Spleen (tissue), 11 donors: ENCODE results near the gene DMWD. TPM values are rescaled to one million over a fixed set of nuclear protein-coding genes. Genes with fewer than 3 reads are reported as not detected.

Experiments
- DNase-seq: peaks from one replicate; pipeline ENCODE4 v3.0.0-alpha.2; 2020
- H3K27ac ChIP-seq, 8 donors: fragments of 200-600 bp; sonication (generic) in 7 of 8; 1 replicate in 4 of 8; 2 replicates in 4 of 8; pipeline versions ENCODE4 v1.5.0 to v1.8.0; 2016 to 2021; ENCODE audit warnings: inconsistent platforms in 4 of 8, mild to moderate bottlenecking in 4 of 8, moderate library complexity in 1 of 8
- H3K27me3 ChIP-seq, 7 donors: fragments of 200-600 bp; sonication (generic) in 6 of 7; replicated peaks in 1 of 7; 1 replicate in 4 of 7; 2 replicates in 3 of 7; pipeline versions ENCODE4 v1.5.0 to v1.8.0; 2016 to 2021; ENCODE audit warnings: inconsistent platforms in 3 of 7, mild to moderate bottlenecking in 1 of 7
- H3K36me3 ChIP-seq, 6 donors: fragments of 200-600 bp; sonication (generic) in 5 of 6; 1 replicate in 4 of 6; 2 replicates in 2 of 6; pipeline versions ENCODE4 v1.5.0 to v1.8.0; 2016 to 2021; ENCODE audit warnings: inconsistent platforms in 2 of 6
- H3K4me1 ChIP-seq, 6 donors: fragments of 200-600 bp; sonication (generic) in 5 of 6; 1 replicate in 3 of 6; 2 replicates in 3 of 6; pipeline versions ENCODE4 v1.5.0 to v1.8.0; 2016 to 2021; ENCODE audit warnings: inconsistent platforms in 3 of 6
- H3K4me3 ChIP-seq, 8 donors: fragments of 200-600 bp; sonication (generic) in 7 of 8; 1 replicate in 4 of 8; 2 replicates in 4 of 8; pipeline versions ENCODE4 v1.5.0 to v1.8.0; 2016 to 2021; ENCODE audit warnings: inconsistent platforms in 4 of 8, mild to moderate bottlenecking in 4 of 8, moderate library complexity in 2 of 8
- H3K9me3 ChIP-seq, 8 donors: fragments of 200-600 bp; sonication (generic) in 7 of 8; 1 replicate in 4 of 8; 2 replicates in 4 of 8; pipeline versions ENCODE4 v1.5.0 to v1.8.0; 2016 to 2021; ENCODE audit warnings: inconsistent platforms in 4 of 8
- POLR2A ChIP-seq, 3 donors: fragments of 450-650 bp; IDR thresholded peaks; one replicate each; pipeline ENCODE4 v1.5.1; 2017; ENCODE audit warnings: antibody characterized with exemption in 3 of 3, mild to moderate bottlenecking in 1 of 3
- POLR2AphosphoS5 ChIP-seq, 3 donors: sonication (generic); formaldehyde crosslinking; IDR thresholded peaks; one replicate each; pipeline ENCODE4 v1.5.1; 2017; ENCODE audit warnings: antibody characterized with exemption in 3 of 3
- WGBS, 5 donors: extraction: QIAGEN DNeasy Blood & Tissue Kit in 3 of 5; methylation state at CpG; one replicate each; pipeline versions ENCODE4 v1.1.5 to v1.1.7; 2013 to 2018; 5-methylcytosine and 5-hydroxymethylcytosine counted together
- intact Hi-C: fragments of 100-400 bp; cut with DNase I; formaldehyde crosslinking; loops from one replicate; pipeline ENCODE4 v1.15.0; 2023; ENCODE audit warnings: low total_unique reads
- polyA plus RNA-seq, 3 donors: library from polyadenylated mRNA; stranded (reverse); fragments of 200-250 nt; gene quantifications; one replicate each; pipeline ENCODE4 v1.2.1, GENCODE V29; 2013
- total RNA-seq, 7 donors: library from RNA; depleted of rRNA in 3 of 7; stranded (reverse); fragments of >200 nt in 3 of 7; fragmentation: NEBNext Ultra II Directional in 4 of 7; extraction: Animal tissue kit (Norgen Biotek cat#: 25700) in 4 of 7; gene quantifications; one replicate each; pipeline versions ENCODE4 v1.1.0 to v1.2.1, GENCODE V29; 2016 to 2021
- TF ChIP-seq, protein P1 (sequence below), 11 experiments: fragments of 200-600 bp in 7 of 11; fragments of 450-650 bp in 4 of 11; sonication (generic) in 4 of 11; IDR thresholded peaks in 8 of 11; conservative IDR thresholded peaks in 3 of 11; 1 replicate in 7 of 11; 2 replicates in 4 of 11; pipeline versions ENCODE4 v1.4.0 to v1.8.0; 2016 to 2021; ENCODE audit warnings: antibody characterized with exemption in 11 of 11, inconsistent platforms in 4 of 11, mild to moderate bottlenecking in 1 of 11
- donor health status: healthy with polysubstance abuse.
- donor health status: DM: no; HTN: no; CAD: no; lungs with moderate emphysema.
- donor health status: DM: no; HTN: no; CAD: no.
- donor health status: Bipolar disorder and iron deficiency.
- donor health status: healthy.
- donor health status: DM: no; HTN: no; CAD: no.
- donor health status: DM: yes; HTN: yes; CAD: no.

DMWD gene
- total and polyA plus RNA-seq, 10 donors, result 6.4 to 57.0 (median 42.6) TPM

- peak in 1 of 3 donors; percentile 26 for TF ChIP-seq POLR2AphosphoS5 (IDR thresholded peaks at IDR 0.05)
- TF ChIP-seq, protein P1, sequence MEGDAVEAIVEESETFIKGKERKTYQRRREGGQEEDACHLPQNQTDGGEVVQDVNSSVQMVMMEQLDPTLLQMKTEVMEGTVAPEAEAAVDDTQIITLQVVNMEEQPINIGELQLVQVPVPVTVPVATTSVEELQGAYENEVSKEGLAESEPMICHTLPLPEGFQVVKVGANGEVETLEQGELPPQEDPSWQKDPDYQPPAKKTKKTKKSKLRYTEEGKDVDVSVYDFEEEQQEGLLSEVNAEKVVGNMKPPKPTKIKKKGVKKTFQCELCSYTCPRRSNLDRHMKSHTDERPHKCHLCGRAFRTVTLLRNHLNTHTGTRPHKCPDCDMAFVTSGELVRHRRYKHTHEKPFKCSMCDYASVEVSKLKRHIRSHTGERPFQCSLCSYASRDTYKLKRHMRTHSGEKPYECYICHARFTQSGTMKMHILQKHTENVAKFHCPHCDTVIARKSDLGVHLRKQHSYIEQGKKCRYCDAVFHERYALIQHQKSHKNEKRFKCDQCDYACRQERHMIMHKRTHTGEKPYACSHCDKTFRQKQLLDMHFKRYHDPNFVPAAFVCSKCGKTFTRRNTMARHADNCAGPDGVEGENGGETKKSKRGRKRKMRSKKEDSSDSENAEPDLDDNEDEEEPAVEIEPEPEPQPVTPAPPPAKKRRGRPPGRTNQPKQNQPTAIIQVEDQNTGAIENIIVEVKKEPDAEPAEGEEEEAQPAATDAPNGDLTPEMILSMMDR (IDR thresholded peaks at IDR 0.05 in 8 of 11, conservative IDR thresholded peaks at IDR 0.05 in 3 of 11), result no peak
- Histone ChIP-seq H3K9me3 (no peaks in the 10 kb centered on the region), H3K4me1 (peaks cover 8 to 36% (median 27%) of the 10 kb centered on the region in 6 donors), H3K36me3 (peaks cover 0 to 41% (median 19%) of the 10 kb centered on the region in 6 donors), H3K27ac (no peak overlapping the region), H3K4me3 (no peak overlapping the region), H3K27me3 (peaks cover 0 to 70% (median 0%) of the 10 kb centered on the region in 7 donors)
- WGBS, 5 donors, result 90 to 96% (median 91%) methylated on average over 8 to 9 of the region's 9 CpGs
- DNase-seq, result no peak
- intact Hi-C loops, result no loop called here
Measured at GRCh38 chr19:45774765-45775164, 17.9 kb downstream of the DMWD start.

DNA sequence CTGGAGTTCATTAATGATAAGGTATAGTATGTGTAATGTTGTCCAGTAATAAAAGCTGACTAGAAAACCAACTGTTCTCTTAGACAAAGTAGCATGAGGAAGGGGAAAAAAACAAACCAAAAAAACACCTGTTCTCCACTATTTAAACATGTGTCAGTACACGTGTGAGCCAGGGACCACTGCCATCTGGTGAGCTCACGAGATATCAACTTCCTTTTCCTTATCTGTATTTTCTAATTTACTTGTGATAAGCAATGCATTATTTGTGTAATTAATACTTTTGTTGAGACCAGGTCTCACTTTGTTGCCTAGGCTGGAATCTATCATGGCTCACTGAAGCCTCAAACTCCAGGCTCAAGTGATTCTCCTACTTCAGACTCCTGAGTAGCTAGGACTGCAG lies 19.3 kb downstream of the DMWD start:
- Histone ChIP-seq H3K9me3 (no peaks in the 10 kb centered on the region), H3K4me3 (no peak overlapping the region), H3K36me3 (peaks cover 0 to 38% (median 19%) of the 10 kb centered on the region in 6 donors), H3K4me1 (peaks cover 0 to 34% (median 23%) of the 10 kb centered on the region in 6 donors), H3K27me3 (peaks cover 0 to 67% (median 0%) of the 10 kb centered on the region in 7 donors), H3K27ac (no peak overlapping the region)
- WGBS, 5 donors, result 13 to 20% (median 19%) methylated on average over 2 of the region's 2 CpGs
- intact Hi-C loops, result no loop called here
- no peak for DNase-seq
- TF ChIP-seq POLR2AphosphoS5 (IDR thresholded peaks at IDR 0.05), result no peak
- no peak for TF ChIP-seq POLR2A (IDR thresholded peaks at IDR 0.05)
- TF ChIP-seq, protein P1 (IDR thresholded peaks at IDR 0.05 in 8 of 11, conservative IDR thresholded peaks at IDR 0.05 in 3 of 11), result no peak

DNA sequence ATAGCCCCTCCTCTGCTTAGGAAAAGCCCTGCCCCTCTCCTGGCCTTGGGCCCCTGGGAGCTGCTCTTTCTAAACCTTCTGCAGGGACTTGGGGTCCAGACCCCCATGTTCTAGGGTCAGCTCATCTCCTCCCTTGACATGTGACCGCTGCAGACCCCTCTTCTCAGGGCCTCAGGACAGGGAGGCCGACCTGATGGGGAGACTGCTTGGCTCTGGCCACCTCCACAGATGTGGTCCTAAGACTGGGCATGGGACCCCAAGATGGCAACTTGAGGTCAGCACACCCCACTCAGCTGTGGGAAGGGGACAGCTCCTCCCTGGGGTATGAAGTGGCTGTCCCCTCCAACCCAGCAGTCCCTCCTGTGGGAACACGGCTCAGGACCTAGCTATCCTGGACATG lies 19.7 kb downstream of the DMWD start:
- no peak overlapping the region for H3K4me3 ChIP-seq
- 91 to 100% (median 96%) methylated on average over 3 of the region's 3 CpGs for WGBS, 5 donors
- H3K27me3 ChIP-seq, result peaks cover 0 to 67% (median 4%) of the 10 kb centered on the region in 7 donors
- H3K9me3 ChIP-seq, result no peaks in the 10 kb centered on the region
- intact Hi-C loops, result no loop called here
- H3K27ac ChIP-seq, result no peak overlapping the region
- peaks cover 2 to 37% (median 27%) of the 10 kb centered on the region in 6 donors for H3K4me1 ChIP-seq
- H3K36me3 ChIP-seq, result peaks cover 0 to 34% (median 15%) of the 10 kb centered on the region in 6 donors
- TF ChIP-seq, protein P1 (IDR thresholded peaks at IDR 0.05 in 8 of 11, conservative IDR thresholded peaks at IDR 0.05 in 3 of 11), result no peak
- DNase-seq, result no peak

GRCh38 chr19:45772130-45772840 lies 20.4 kb downstream of the DMWD start:
- Histone ChIP-seq H3K4me1 (peaks cover 3 to 43% (median 32%) of the 10 kb centered on the region in 6 donors), H3K9me3 (no peaks in the 10 kb centered on the region), H3K4me3 (no peak overlapping the region), H3K36me3 (peaks cover 0 to 27% (median 9%) of the 10 kb centered on the region in 6 donors), H3K27me3 (peaks cover 0 to 67% (median 10%) of the 10 kb centered on the region in 7 donors), H3K27ac (no peak overlapping the region)
- no peak for DNase-seq
- TF ChIP-seq POLR2AphosphoS5 (IDR thresholded peaks at IDR 0.05), result peak in 1 of 3 donors; percentile 21
- TF ChIP-seq, protein P1 (IDR thresholded peaks at IDR 0.05 in 8 of 11, conservative IDR thresholded peaks at IDR 0.05 in 3 of 11), result no peak
- no peak for TF ChIP-seq POLR2A (IDR thresholded peaks at IDR 0.05)
- 64 to 76% (median 69%) methylated on average over 14 of the region's 14 CpGs for WGBS, 5 donors
- intact Hi-C loops, result no loop called here
